ENCODE measurements around the gene FGD6.
A peak's percentile ranks its signal among the peaks of the same experiment; 100 is the strongest.
"Not testable (repeated sequence)": the region's sequence is repeated elsewhere in the genome, so short reads cannot be mapped to it uniquely, and the experiment has no call there.

FGD6 gene

DNA sequence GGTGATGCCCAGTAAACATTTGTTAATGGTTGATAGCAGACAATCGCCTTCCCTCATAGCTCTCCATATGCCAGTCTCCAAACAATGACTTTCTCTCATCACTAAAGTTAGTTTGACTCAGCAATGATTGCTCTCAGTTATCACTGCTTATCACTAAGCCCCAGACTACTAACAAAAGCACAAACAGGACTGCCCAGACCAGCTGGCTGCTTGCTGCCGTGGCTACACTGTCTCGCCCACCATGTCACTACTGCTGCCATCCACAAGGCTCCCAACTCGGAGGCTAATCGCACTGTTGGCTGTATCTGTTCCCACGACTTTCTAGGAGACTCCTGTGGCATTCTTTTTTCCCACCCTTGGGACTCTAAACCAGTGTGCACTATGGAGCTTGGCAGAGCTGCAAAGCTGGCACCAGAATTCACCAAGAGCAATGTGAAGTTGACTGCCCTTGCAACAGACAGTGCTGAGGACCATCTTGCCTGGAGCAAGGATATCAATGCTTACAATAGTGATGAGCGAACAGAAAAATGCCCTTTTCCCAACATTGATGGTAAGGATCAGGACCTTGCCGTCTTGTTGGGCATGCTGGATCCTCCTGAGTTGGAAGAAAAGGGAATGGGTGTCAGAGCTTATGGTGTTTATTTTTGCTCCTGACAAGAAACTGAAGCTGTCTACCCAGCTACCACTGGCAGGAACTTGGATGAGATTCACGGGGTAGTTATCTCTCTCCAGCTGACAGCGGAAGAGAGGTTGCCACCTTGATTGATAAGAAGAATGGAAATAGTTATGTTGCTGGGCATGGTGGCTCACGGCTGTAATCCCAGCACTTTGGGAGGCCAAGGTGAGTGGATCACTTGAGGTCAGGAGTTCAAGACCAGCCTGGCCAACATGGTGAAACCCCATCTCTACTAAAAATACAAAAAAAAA lies 116.7 kb downstream of the FGD6 start:
- no peak overlapping the region for H3K27ac ChIP-seq
- DNase-seq (ENCODE audit: low read depth, low spot score) = no peak

DNA sequence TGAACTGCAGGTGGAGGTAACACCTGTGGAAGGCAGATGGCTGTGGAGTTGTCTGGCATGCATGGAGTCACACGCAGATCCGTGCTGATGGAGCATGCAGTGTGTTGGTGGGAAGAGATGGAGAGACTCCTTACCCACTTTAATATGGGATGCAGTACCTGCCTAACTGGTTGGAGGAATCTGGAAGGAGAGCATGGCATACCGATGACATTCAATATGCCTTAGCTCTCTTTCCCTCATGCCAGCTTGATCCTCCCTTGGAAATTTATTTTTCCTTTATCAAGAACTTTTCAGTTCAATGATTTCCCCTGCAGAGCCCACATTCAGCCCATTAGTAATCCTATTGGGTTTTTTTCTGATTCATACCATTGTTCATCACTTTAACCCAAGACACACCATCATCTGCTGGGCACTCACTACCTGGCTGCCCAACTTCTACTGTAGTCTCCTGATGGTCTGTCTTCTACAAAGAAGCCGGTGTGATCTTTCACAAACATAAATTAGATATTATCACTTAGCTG lies 117.9 kb downstream of the FGD6 start:
- DNase-seq (ENCODE audit: low read depth, low spot score) = no peak

DNA sequence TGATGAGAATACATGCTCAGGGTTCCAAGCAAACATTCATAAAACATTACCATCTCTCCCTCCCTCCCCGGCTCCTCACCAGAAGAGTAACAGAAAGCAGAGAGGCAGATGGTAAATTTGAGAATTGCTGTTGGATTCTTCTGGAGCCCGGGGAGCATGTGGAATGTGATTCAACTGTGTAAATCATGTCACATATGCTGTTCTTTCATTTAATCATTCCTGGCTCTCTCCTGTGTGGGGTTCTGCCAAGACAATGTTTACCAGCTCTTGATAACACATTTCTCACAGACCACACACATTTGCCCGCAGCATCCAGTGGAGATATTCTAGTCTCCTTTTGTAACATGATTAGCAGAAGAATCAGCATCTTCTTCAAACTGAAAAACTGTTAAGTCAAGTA lies 120.4 kb downstream of the FGD6 start:
- DNase-seq (ENCODE audit: low read depth, low spot score) = no peak
- peak overlapping the region; percentile 55 for H3K27ac ChIP-seq

More for the DNA sequence above, 117.9 kb downstream of the FGD6 start:
- peak overlapping the region; percentile 55 for H3K27ac ChIP-seq

DNA sequence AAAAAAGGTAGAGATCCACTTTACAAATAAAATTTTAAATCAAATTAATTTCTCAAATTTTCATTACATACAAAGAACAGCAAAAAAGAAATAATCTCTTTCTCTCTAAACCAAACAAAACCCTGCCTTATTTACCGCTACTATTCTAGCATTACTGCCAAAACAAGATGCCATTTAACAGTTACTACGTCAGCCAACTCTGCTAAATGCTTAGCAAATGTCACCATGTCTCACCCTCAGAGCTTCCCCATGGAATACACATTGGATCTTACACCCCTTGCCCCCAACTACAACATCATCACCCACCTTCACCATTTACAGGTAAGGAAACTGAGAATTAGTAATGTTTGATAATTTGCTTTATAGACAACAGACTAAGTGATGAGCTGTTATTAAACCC lies 120.9 kb downstream of the FGD6 start:
- H3K27ac ChIP-seq = peak overlapping the region; percentile 55
- no peak for DNase-seq (ENCODE audit: low read depth, low spot score)

DNA sequence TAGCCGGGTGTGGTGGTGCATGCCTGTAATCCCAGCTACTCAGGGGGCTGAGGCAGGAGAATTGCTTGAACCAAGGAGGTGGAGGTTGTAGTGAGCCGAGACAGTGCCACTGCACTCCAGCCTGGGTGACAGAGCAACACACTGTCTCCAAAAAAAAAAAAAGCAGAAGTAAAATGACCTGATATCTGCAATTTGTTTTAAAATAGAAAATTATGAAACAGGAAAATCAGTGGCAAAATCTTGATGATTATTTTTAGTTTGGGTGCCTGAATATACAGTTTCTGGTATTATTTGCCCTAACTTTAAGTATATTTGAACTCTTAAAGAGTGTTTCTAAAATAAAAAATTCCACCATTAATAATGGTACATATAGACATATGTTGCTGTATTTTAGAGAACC lies 121.4 kb downstream of the FGD6 start:
- not testable (repeated sequence) for H3K27ac ChIP-seq; DNase-seq (ENCODE audit: low read depth, low spot score)

DNA sequence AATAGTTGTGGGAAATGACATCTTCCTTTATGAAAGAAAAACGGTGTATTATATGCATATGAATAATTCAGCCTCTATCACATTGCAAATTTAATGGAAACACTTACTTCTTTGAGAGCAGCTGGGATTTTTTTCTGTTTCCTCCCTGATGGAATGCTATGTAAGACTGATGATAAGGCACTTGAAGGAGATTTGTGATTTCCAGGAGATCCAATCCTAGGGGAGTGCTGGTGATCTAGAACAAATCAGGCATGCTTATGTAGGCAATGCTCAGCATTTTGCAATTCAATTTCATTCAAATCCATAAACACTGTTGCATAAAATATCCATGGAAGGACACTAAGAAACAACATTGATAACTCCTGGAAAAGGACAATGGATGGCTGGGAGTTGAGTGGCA lies 127.8 kb downstream of the FGD6 start:
- no peak for DNase-seq (ENCODE audit: low read depth, low spot score)

DNA sequence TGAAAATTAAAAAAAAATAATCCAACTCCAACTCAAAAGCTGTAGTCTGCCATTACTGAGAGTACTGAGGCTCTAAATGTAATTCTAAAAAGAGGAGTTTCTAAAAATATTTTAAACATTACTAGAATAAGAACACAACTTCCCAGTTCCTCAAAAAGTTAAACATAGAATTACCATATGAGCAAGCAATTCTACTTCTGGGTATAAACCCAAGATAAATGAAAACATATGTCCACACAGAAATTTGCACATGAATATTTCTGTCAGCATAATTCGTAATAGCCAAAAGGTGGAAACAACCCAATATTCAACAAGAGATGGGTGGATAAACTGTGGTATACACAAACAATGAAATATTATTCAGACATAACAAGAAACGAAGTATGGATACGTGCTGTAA lies 128.9 kb downstream of the FGD6 start:
- no peak overlapping the region for H3K27ac ChIP-seq
- DNase-seq (ENCODE audit: low read depth, low spot score) = no peak

More for the DNA sequence above, 127.8 kb downstream of the FGD6 start:
- H3K27ac ChIP-seq = no peak overlapping the region

DNA sequence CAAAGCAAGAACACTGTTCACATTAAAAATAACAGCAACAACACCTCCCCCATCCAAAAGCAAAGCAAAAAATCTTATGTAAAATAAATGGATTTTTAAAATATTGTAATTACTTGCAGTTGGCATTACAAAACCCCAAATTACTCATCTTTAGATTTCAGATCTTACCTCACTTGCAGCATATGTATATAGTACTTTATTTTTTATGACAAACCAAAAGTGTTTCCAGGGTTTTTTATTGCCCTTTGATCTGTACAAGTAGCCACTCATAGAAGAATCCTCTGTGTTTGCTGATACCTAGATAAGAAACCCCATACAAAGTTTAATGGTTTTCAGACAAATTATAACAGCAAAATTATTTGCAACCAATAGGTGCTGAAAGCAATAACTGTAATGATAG lies 131.7 kb downstream of the FGD6 start:
- DNase-seq (ENCODE audit: low read depth, low spot score) = no peak
- H3K27ac ChIP-seq = no peak overlapping the region

DNA sequence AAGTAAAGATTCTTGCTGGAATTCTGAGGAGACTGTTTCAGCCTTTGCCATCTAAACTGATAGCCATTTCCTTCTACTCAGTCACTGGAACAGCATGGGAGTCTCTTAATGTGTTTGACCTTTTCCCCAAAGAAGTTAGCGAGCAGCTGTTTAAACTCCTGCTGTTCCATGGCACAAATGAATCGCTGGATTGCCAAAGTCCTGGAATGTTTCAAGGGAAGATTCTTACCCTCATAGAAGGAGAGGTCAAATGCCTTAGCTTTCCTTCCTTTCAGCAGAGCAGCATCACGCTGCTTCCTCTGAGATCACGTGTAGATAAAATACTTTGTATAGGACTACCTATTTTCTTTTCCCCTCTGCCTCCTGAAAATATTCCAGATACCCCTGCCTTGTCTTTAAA lies 133.3 kb downstream of the FGD6 start:
- no peak for DNase-seq (ENCODE audit: low read depth, low spot score)
- no peak overlapping the region for H3K27ac ChIP-seq

DNA sequence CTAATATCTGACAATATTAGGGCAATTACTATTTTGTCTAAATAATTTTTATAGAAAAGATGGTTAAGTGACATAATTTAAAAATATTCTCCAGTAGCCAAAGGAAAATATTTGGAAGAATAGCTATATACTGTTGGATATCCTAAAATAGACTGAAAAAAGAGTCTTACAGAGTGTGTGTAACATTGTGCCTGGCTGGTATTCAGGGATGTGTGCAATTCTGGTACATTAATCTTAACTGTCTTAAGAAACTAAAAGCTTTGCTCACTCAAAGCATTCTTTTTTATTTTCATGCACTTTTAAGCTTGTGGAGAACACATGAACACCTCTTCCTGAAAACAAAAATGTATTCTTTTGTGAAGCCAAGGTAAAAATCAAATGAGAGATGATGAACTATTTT lies 133.8 kb downstream of the FGD6 start:
- H3K27ac ChIP-seq = no peak overlapping the region
- no peak for DNase-seq (ENCODE audit: low read depth, low spot score)

DNA sequence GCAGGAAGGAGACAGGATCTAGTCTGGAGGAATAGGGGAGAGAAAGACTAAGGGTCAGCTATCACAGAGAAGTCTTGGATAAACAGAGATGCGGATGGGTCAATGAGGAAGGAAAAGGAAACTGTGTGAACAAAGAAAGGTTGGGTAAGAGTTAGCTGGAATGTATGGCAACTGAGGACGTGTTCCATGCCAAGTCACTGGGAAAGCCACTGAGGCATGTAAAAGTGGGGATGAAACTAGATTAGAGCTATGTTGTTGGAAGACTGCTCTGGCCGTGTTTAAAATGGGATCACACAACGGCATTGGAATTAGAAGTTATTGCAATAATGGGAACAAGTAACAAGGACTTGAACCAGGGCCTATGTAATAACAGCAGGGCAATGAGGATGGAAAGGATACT lies 139.9 kb downstream of the FGD6 start:
- H3K27ac ChIP-seq = no peak overlapping the region
- no peak for DNase-seq (ENCODE audit: low read depth, low spot score)

DNA sequence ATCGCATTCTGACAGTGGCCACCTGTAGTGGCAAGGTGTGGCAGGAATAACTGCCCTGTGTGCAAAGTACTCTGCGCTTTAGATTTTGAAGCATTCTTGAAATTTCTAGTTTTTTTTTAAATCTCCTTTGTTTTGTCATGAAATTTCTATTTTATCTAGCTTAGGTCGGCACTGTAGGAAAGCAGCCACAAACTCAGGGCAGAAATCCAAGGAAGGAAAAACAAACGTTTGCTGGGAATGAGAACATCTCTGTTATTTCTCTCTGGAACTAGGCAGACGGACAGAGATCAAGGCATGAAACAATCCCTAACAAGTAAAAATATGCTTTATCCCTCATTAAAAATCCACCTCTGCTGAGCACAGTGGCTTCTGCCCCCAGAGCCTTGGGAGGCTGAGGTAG lies 142.5 kb downstream of the FGD6 start:
- DNase-seq (ENCODE audit: low read depth, low spot score) = no peak

DNA sequence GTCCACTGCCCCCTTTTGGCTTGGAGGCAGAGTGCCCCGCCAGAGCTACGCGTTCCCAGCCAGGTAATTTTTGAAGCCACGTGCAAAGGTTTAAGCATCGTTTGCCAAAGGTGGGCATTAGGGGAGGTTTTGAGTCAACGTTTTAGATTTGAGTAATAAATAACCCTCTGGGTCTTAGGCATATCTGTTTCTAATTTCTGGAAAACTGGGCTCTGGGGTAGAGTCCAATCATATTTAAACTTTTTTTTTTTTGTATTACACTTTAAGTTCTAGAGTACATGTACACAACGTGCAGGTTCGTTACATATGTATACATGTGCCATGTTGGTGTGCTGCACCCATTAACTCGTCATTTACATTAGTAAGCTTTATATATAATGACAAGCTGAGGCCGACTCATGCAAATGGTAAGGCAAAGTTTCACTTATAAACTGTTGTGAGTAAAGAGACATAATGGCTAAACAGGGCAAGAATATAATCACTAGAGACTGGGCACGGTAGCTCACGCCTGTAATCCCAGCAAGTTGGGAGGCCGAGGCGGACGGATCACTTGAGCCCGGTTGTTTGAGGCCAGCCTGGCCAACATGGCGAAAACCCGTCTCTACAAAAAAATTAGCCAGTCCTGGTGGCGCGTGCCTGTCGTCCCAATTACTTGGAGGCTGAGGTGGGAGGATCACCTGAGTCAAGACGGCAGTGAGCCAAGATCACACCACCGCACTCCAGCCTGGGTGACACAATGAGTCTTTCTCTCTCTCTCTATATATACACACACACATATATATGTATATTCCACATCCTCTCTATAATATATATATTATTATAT lies 143.4 kb downstream of the FGD6 start:
- DNase-seq (ENCODE audit: low read depth, low spot score) = no peak
- H3K27ac ChIP-seq = peak overlapping the region; percentile 68

More for the DNA sequence above, 142.5 kb downstream of the FGD6 start:
- H3K27ac ChIP-seq = no peak overlapping the region

DNA sequence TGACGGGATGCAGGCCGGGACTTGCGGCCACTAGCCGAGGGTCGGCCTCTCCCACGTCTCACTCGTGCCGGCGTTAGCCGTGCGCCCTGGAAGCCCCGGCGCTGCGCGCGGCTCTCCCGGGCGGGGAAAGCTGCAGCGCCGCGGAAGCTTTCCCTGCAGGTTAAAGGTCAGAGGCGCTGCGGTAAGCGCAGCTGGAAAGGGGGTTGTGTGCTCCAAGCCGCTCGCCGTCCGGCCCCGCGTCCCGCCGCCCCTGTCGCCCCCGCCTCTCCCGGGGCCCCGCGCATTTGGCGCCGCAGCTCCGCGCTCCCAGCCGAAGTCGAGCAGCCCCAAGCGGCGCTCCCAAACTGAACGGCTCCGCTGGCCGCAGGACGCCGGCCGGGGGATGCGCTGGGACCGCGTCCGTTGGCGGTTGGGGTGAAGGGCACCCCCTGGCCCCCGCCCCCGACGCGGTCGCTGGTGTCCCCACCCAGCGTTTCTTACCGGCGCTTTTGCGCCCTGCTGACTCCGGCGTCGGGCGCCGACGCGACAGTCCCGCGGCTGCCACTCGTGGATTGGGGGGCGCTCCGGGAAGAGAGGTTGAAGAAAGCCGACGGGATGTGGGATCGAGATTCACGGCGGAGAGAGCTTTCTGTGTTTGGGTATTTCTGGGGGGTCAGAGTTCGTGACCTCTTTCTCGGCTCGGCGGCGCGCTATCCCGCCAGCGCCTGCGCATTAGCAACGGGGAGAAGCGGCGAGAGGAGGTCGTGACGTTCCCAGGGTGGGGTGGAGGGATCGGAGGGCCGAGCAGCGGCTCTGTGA lies 144.2 kb downstream of the FGD6 start, which contains the start of gene NR2C1:
Gene NR2C1, minus strand, starts transcription at position 719 of the 798 bp plus-strand sequence. CDS start 6,234 bp downstream, outside the sequence.
- peak; percentile 66 for DNase-seq (ENCODE audit: low read depth, low spot score)
- peak within 1 kb of the TSS; percentile 68 for H3K27ac ChIP-seq

DNA sequence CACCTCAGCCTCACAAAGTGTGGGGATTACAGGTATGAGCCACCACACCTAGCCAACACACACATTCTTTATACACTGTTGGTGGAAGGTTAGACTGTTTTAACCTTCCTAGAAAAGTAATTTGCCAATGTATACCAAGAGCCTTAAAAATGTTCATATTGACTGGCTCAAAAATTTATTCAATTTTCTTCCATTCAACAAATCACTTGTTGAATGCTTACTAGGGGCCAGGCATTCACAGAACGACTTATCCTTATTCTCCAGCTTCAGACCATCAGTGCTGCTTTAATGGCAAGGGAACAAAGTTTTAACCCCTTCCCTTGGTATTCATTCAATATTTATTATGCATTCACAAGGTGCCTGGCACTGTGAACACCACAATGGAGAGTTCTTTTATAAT lies 146.9 kb downstream of the FGD6 start:
- DNase-seq (ENCODE audit: low read depth, low spot score) = no peak

DNA sequence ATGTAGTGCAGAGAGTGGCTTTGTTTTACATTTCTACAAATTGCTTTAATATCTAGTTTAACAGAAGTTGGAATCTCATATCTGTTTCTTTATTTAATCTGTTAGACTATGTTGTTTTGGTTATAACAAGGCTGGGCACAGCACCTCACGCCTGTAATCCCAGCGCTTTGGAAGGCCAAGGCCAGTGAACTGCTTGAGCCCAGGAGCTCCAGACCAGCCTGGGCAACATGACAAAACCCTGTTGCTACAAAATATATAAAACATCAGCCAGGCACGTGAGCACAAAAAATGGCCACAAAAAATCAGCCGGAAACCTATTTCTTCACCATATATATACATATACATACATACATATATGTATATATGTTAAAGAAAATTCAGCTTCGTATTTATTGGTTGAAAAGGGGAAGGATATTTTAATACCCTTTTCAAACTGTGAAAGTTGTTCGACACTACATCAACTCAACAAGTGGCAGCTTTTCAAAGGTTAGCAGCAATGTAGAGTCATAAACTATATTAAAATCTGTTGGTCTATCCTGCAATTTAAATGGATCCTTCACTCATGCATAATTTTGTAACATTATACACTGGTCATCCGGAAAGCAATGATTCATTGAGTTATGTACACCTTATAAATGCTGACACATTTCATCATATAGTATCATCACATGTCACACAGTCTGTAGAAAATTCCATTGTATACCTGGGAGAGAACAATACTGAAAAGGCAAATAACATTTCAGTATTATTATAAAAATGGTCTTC lies 151.0 kb downstream of the FGD6 start:
- H3K27ac ChIP-seq = peak overlapping the region; percentile 65
- DNase-seq (ENCODE audit: low read depth, low spot score) = no peak

More for the DNA sequence above, 146.9 kb downstream of the FGD6 start:
- no peak overlapping the region for H3K27ac ChIP-seq

DNA sequence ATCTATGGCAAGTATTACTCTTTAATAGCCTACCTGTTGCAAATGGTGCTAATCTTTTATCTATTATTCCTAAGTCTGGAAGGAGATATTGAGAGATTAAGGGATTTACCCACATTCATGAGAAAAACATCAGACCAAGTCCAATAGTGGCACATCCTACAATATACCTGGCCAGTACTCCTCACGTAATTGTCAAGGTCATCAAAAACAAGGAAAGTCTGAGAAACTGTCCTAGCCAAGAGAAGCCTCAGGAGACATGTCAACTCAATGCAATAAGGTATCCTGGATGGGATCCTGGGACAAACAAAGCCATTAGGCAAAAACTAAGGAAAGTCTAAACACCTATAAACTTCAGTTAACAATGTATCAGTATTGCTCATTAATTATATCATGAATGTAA lies 156.3 kb downstream of the FGD6 start:
- DNase-seq (ENCODE audit: low read depth, low spot score) = no peak
- no peak overlapping the region for H3K27ac ChIP-seq

DNA sequence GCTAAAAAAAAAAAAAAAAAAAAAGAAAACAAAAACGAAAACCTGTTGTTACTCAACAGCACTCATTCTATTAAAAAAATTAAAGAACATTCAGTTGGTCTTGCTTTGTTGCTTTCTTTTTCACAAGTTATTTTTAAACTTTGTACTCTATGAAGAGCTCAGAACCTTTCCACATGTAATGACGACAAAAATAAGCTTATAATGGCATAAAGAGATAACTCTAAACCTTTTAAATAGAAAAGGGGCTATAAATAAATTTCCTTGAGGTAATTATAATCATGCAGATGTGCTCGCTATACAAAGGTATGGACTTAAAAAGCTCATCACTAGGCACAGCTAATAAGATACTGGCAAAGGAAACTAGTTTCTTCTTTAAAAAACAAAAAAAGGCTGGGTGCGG lies 157.3 kb downstream of the FGD6 start:
- H3K27ac ChIP-seq = no peak overlapping the region
- DNase-seq (ENCODE audit: low read depth, low spot score) = no peak

DNA sequence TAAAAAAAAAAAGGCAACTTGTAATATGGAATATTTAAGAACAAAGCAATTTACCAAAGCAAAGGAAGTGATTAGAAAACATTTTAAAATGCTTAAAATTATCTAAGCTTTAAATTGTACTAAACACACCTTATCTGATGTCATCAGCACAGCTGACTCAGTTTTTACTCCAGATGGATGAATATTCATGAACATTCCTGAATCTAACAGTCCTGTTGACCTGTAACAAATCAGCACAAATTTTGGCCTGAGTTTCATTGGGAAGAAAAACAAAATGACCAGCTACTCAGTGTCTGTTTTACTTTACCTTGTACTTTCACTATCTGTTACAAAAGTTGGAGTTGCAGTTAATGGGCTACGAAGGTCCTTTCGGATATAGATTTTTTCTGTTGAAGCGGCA lies 159.8 kb downstream of the FGD6 start:
- H3K27ac ChIP-seq = no peak overlapping the region
- no peak for DNase-seq (ENCODE audit: low read depth, low spot score)
